ENCODE measurements around the gene C4BPA.

GRCh38 chr1:207060596-207060995 lies 43.4 kb upstream of the C4BPA start:
- no peak for TF ChIP-seq SMC3 (IDR thresholded peaks at IDR 0.05)
- no peak for TF ChIP-seq CTCF (IDR thresholded peaks at IDR 0.05)
- no peak for TF ChIP-seq HES2 (IDR thresholded peaks at IDR 0.05)
- no peak for TF ChIP-seq RNF2 (IDR thresholded peaks at IDR 0.05; ENCODE audit: borderline replicate concordance, low read depth)
- TF ChIP-seq POLR2A (IDR thresholded peaks at IDR 0.05; ENCODE audit: low read length) = no peak
- no peak for TF ChIP-seq REST (IDR thresholded peaks at IDR 0.05)
